Raji (cell line): ENCODE measurements around the gene IL4.

ENCODE experiments used
- POLR2A ChIP-seq: IDR thresholded peaks from 2 replicates; pipeline ENCODE4 v1.6.1; 2011; ENCODE audit warnings: low read depth, low read length, control low read depth; ENCODE audit not compliant: insufficient read depth

The IL4 gene

GRCh38 chr5:132666310-132667123, 7.3 kb upstream of the IL4 start:
- TF ChIP-seq POLR2A = 0 out of 2 replicates have a peak, but pooled peaks have one; percentile 30

- no peak for TF ChIP-seq POLR2A
Measured at GRCh38 chr5:132667309-132667708, 6.5 kb upstream of the IL4 start.

GRCh38 chr5:132667761-132668705, 5.8 kb upstream of the IL4 start:
- no peak for TF ChIP-seq POLR2A

- TF ChIP-seq POLR2A = no peak
Measured at GRCh38 chr5:132668706-132669454, 4.9 kb upstream of the IL4 start.

GRCh38 chr5:132669455-132669820, 4.4 kb upstream of the IL4 start:
- no peak for TF ChIP-seq POLR2A

GRCh38 chr5:132669966-132670882, 3.6 kb upstream of the IL4 start:
- TF ChIP-seq POLR2A = no peak

GRCh38 chr5:132671000-132671399, 2.8 kb upstream of the IL4 start:
- TF ChIP-seq POLR2A = no peak

- TF ChIP-seq POLR2A = no peak
Measured at GRCh38 chr5:132673488-132673887, 301 bp upstream of the IL4 start.

- TF ChIP-seq POLR2A = no peak
Measured at GRCh38 chr5:132674671-132675506, 1.1 kb downstream of the IL4 start.

GRCh38 chr5:132675936-132676689, 2.3 kb downstream of the IL4 start:
- no peak for TF ChIP-seq POLR2A

- TF ChIP-seq POLR2A = no peak
Measured at GRCh38 chr5:132677191-132677590, 3.4 kb downstream of the IL4 start.

GRCh38 chr5:132677682-132678400, 4.1 kb downstream of the IL4 start:
- TF ChIP-seq POLR2A = no peak
